Smooth muscle cell (in vitro differentiated cells): ENCODE data around the gene FUT7. TPM values are rescaled to one million over a fixed set of nuclear protein-coding genes. Genes with fewer than 3 reads are reported as not detected.

Source experiments
- DNase-seq: peaks from one replicate; lab custom pipeline; 2025; ENCODE audit not compliant: unreplicated experiment; lab: John Stamatoyannopoulos, UW
- H2AFZ ChIP-seq: fragments of 200-600 bp; sonication (generic); 2 replicates; pipeline ENCODE4 v1.6.0; 2016; ENCODE audit warnings: antibody characterized with exemption, low read depth, mild to moderate bottlenecking
- H3F3A ChIP-seq: fragments of 200-600 bp; sonication (generic); 2 replicates; pipeline ENCODE4 v1.6.0; 2017; ENCODE audit warnings: antibody characterized with exemption, low read depth
- H3K27ac ChIP-seq: fragments of 200-600 bp; sonication (generic); 2 replicates; pipeline ENCODE4 v1.5.1; 2016; ENCODE audit warnings: low read depth, mild to moderate bottlenecking
- H3K27me3 ChIP-seq: fragments of 200-600 bp; sonication (generic); 2 replicates; pipeline ENCODE4 v1.6.1; 2016; ENCODE audit warnings: low read depth, mild to moderate bottlenecking
- H3K36me3 ChIP-seq: fragments of 200-600 bp; sonication (generic); 2 replicates; pipeline ENCODE4 v1.5.1; 2016; ENCODE audit warnings: low read depth
- H3K4me1 ChIP-seq: fragments of 200-600 bp; sonication (generic); 2 replicates; pipeline ENCODE4 v1.5.1; 2016; ENCODE audit warnings: low read depth
- H3K4me2 ChIP-seq: fragments of 200-600 bp; sonication (generic); 2 replicates; pipeline ENCODE4 v1.6.0; 2016; ENCODE audit warnings: mild to moderate bottlenecking
- H3K4me3 ChIP-seq: fragments of 200-600 bp; sonication (generic); 2 replicates; pipeline ENCODE4 v1.5.1; 2016; ENCODE audit warnings: mild to moderate bottlenecking
- H3K79me2 ChIP-seq: fragments of 200-600 bp; sonication (generic); 2 replicates; pipeline ENCODE4 v1.6.0; 2016; ENCODE audit warnings: low read depth, mild to moderate bottlenecking
- H3K9ac ChIP-seq: fragments of 200-600 bp; sonication (generic); 2 replicates; pipeline ENCODE4 v1.6.0; 2016; ENCODE audit warnings: low read depth
- H3K9me3 ChIP-seq: fragments of 200-600 bp; sonication (generic); replicated peaks from 2 replicates; pipeline ENCODE4 v1.5.1; 2016; ENCODE audit warnings: low read depth
- H4K20me1 ChIP-seq: fragments of 200-600 bp; sonication (generic); 2 replicates; pipeline ENCODE4 v1.6.0; 2016; ENCODE audit warnings: low read depth
- CTCF ChIP-seq: fragments of 200-600 bp; sonication (generic); IDR thresholded peaks from 2 replicates; pipeline ENCODE4 v1.5.1; 2017; ENCODE audit warnings: borderline replicate concordance, mild to moderate bottlenecking, antibody characterized with exemption; ENCODE audit not compliant: insufficient read depth, poor library complexity, severe bottlenecking
- WGBS: methylation state at CpG from one replicate; pipeline ENCODE4 v1.1.7; 2016; ENCODE audit warnings: low lambda C conversion rate; 5-methylcytosine and 5-hydroxymethylcytosine counted together
- polyA plus RNA-seq: library from polyadenylated mRNA; unstranded; fragments of >200 nt; fragmentation: Nextera tagmentation; extraction: Ambion mirVana; gene quantifications from 2 replicates; pipeline ENCODE4 v1.2.1, GENCODE V29; 2016
- total RNA-seq: library from RNA; depleted of rRNA; stranded (reverse); fragments of >200 nt; gene quantifications from 2 replicates; pipeline ENCODE4 v1.2.3, GENCODE V29; 2014

The FUT7 gene
- total and polyA plus RNA-seq, 2 experiments from 2014 or later, result not detected

- WGBS, result 96% methylated on average over 10 of the region's 10 CpGs
- no peak for TF ChIP-seq CTCF
These were observed 29.2 kb downstream of the FUT7 start for GRCh38 chr9:137002646-137003041.

GRCh38 chr9:137001857-137002645, 29.8 kb downstream of the FUT7 start:
- Histone ChIP-seq H3K4me2 (no peak overlapping the region), H4K20me1 (no peaks in the 10 kb centered on the region), H3K4me1 (peaks cover 4% of the 10 kb centered on the region), H2AFZ (no peak overlapping the region), H3K9me3 (no peaks in the 10 kb centered on the region), H3K9ac (no peak overlapping the region), H3K4me3 (no peak overlapping the region), H3K79me2 (no peaks in the 10 kb centered on the region), H3K27me3 (no peaks in the 10 kb centered on the region), H3F3A (no peaks in the 10 kb centered on the region), H3K36me3 (no peaks in the 10 kb centered on the region), H3K27ac (no peak overlapping the region)
- WGBS, result 93% methylated on average over 20 of the region's 20 CpGs
- TF ChIP-seq CTCF, result no peak
- no peak for DNase-seq

More at GRCh38 chr9:137002646-137003041, 29.2 kb downstream of the FUT7 start:
- no peaks in the 10 kb centered on the region for H3K36me3 ChIP-seq
- H3K4me1 ChIP-seq, result no peaks in the 10 kb centered on the region
- H3K9ac ChIP-seq, result no peak overlapping the region
- H2AFZ ChIP-seq, result no peak overlapping the region
- no peaks in the 10 kb centered on the region for H3K9me3 ChIP-seq
- H3K27me3 ChIP-seq, result no peaks in the 10 kb centered on the region
- no peaks in the 10 kb centered on the region for H3F3A ChIP-seq
- H3K4me3 ChIP-seq, result no peak overlapping the region
- no peak overlapping the region for H3K4me2 ChIP-seq
- no peak overlapping the region for H3K27ac ChIP-seq
- H4K20me1 ChIP-seq, result no peaks in the 10 kb centered on the region
- no peak for DNase-seq
- no peaks in the 10 kb centered on the region for H3K79me2 ChIP-seq

GRCh38 chr9:137000177-137000930, 31.5 kb downstream of the FUT7 start:
- peak overlapping the region; percentile 19 for H3K27ac ChIP-seq
- no peak for TF ChIP-seq CTCF

More at GRCh38 chr9:137000177-137000930, 31.5 kb downstream of the FUT7 start:
- Histone ChIP-seq H3K36me3 (no peaks in the 10 kb centered on the region), H3F3A (no peaks in the 10 kb centered on the region), H3K9ac (no peak overlapping the region), H3K79me2 (no peaks in the 10 kb centered on the region), H3K9me3 (no peaks in the 10 kb centered on the region), H3K4me3 (no peak overlapping the region), H3K4me2 (no peak overlapping the region), H2AFZ (no peak overlapping the region), H3K27me3 (no peaks in the 10 kb centered on the region), H3K4me1 (peaks cover 12% of the 10 kb centered on the region), H4K20me1 (no peaks in the 10 kb centered on the region)
- no peak for DNase-seq
- WGBS, result 66% methylated on average over 9 of the region's 10 CpGs
